GM12891 (cell line): ENCODE results near the gene AGO3.

ENCODE experiments used
- POLR2A ChIP-seq: IDR thresholded peaks from 2 replicates; pipeline ENCODE4 v1.6.1; 2011; ENCODE audit warnings: low read depth, low read length, control low read depth
- POLR2AphosphoS5 ChIP-seq: IDR thresholded peaks from 2 replicates; pipeline ENCODE4 v1.6.1; 2011; ENCODE audit warnings: low read depth, low read length, control low read depth
- POU2F2 ChIP-seq: IDR thresholded peaks from 2 replicates; pipeline ENCODE4 v1.6.1; 2011; ENCODE audit warnings: low read depth, mild to moderate bottlenecking, control low read depth, low read length, moderate library complexity

DNA sequence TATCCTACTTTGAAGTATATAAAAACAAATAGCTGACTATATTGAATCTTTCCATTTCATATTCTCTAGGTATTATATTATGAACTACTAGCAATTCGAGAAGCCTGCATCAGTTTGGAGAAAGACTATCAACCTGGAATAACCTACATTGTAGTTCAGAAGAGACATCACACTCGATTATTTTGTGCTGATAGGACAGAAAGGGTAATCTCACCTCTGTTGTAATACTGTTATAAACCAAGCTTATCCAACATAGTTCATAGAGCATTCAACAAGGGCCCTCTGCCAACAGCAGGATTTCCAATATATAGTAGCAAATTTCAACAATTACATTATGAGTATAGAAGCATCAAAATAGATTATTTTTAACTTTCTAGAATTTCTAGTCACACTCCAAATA is 109.3 kb downstream of the AGO3 start:
- TF ChIP-seq POLR2AphosphoS5 (no peak), POLR2A (no peak), POU2F2 (no peak)
